NCI-H2227 treated with DMSO at 0.1 percent for 48 hours (cell line): ENCODE data around the gene ZFPL1.
"Not testable (repeated sequence)": the region's sequence is repeated elsewhere in the genome, so short reads cannot be mapped to it uniquely, and the experiment has no call there.

Source experiments
- DNase-seq: peaks from one replicate; lab custom pipeline; 2025; lab: John Stamatoyannopoulos, UW

ZFPL1 gene

GRCh38 chr11:65115361-65116082 is 31.5 kb downstream of the ZFPL1 start:
- DNase-seq = no peak

- peak; percentile 48 for DNase-seq
Measured at GRCh38 chr11:65116370-65117205, 32.6 kb downstream of the ZFPL1 start.

- peak; percentile 98 for DNase-seq
Measured at GRCh38 chr11:65117206-65118096, 33.4 kb downstream of the ZFPL1 start, which contains the start of gene ZNHIT2. Gene ZNHIT2 (minus strand): TSS chr11:65117701. CDS start chr11:65117653, 48 bp downstream.

GRCh38 chr11:65118097-65118837 is 34.2 kb downstream of the ZFPL1 start:
- DNase-seq = no peak

- DNase-seq = not testable (repeated sequence)
Measured at GRCh38 chr11:65118891-65119669, 35.1 kb downstream of the ZFPL1 start.

- DNase-seq = no peak
Measured at GRCh38 chr11:65119670-65119995, 35.6 kb downstream of the ZFPL1 start.

GRCh38 chr11:65120831-65121230 is 36.8 kb downstream of the ZFPL1 start:
- DNase-seq = no peak

- no peak for DNase-seq
Measured at GRCh38 chr11:65121447-65121864, 37.4 kb downstream of the ZFPL1 start.

- DNase-seq = peak; percentile 97
Measured at GRCh38 chr11:65121865-65122696, 38.1 kb downstream of the ZFPL1 start, which contains the start of the genes FAU and MRPL49. Gene FAU (minus strand): TSS chr11:65122134. CDS start chr11:65121813, 321 bp downstream. Gene MRPL49 (plus strand): TSS chr11:65122321. CDS start chr11:65122347, 26 bp downstream.

GRCh38 chr11:65124480-65125196 is 40.6 kb downstream of the ZFPL1 start:
- DNase-seq = no peak

GRCh38 chr11:65125197-65126056 is 41.4 kb downstream of the ZFPL1 start:
- no peak for DNase-seq

GRCh38 chr11:65126624-65127274 is 42.7 kb downstream of the ZFPL1 start:
- no peak for DNase-seq

GRCh38 chr11:65127473-65128181 is 43.6 kb downstream of the ZFPL1 start:
- DNase-seq = no peak

- DNase-seq = no peak
Measured at GRCh38 chr11:65128182-65129145, 44.4 kb downstream of the ZFPL1 start.

- no peak for DNase-seq
Measured at GRCh38 chr11:65129649-65130441, 45.8 kb downstream of the ZFPL1 start.
